H1 (cell line): Measurements from ENCODE around the gene VSNL1. TPM values are rescaled to one million over a fixed set of nuclear protein-coding genes. Genes with fewer than 3 reads are reported as not detected.

Experiments used
- RBBP5 ChIP-seq: IDR thresholded peaks from 2 replicates; pipeline ENCODE4 v1.7.1; 2012; ENCODE audit warnings: low read depth, mild to moderate bottlenecking, inconsistent platforms, low read length, moderate library complexity, borderline replicate concordance
- SUZ12 ChIP-seq: fragments of 200-600 bp; sonication (generic); IDR thresholded peaks from 2 replicates; pipeline ENCODE4 v1.6.1; 2012; ENCODE audit warnings: mild to moderate bottlenecking, inconsistent platforms, low read length, moderate library complexity, mixed read lengths
- polyA plus RNA-seq, 7 experiments: library from polyadenylated mRNA; depleted of rRNA in 3 of 7; stranded (reverse) in 5 of 7; unstranded in 2 of 7; fragments of >200 nt in 5 of 7; fragments of 200-250 nt in 2 of 7; gene quantifications; 1 replicate in 5 of 7; 2 replicates in 1 of 7; 4 replicates in 1 of 7; pipeline versions ENCODE4 v1.2.1 to v1.2.3, GENCODE V29; 2011 to 2013; ENCODE audit warnings: missing spikeins in 2 of 7, mixed read lengths in 2 of 7
- total RNA-seq: library from RNA; stranded (reverse); fragmentation: NEBNext Ultra II Directional; extraction: Animal tissue kit (Norgen Biotek cat#: 25700); gene quantifications from 2 replicates; pipeline ENCODE4 v1.2.1, GENCODE V29; 2021
- TF ChIP-seq, protein P1 (sequence below): fragments of 300-600 bp; sonication (generic); IDR thresholded peaks from 2 replicates; pipeline ENCODE4 v1.7.1; 2012; ENCODE audit warnings: low read length, moderate library complexity, mild to moderate bottlenecking, inconsistent platforms; ENCODE audit not compliant: insufficient replicate concordance

VSNL1 gene
- total and polyA plus RNA-seq, 2 of the 8 experiments (the other 6 are each of a cell fraction or from before 2014, with no cell fraction given), result 49.4 to 108 TPM

DNA sequence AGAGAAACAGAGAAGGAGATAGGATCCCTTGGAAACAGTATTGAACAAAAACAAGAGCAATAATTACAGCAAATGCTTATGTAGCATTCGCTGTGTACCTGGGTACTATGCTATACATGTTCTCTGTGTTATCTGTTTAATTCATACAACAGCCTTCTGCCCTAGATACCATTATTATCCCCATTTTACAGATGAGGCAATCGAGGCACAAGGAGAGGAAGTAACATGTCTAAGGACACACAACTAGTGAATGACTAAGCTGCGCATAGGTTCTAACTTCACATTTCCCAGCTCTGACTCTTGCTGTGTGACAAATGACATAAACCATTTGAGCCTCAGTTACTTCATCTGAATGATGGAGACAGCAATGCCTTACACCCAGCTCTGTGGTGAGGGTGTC is 70.5 kb downstream of the VSNL1 start (continued):
- TF ChIP-seq RBBP5 (no peak), SUZ12 (no peak)
- TF ChIP-seq, protein P1, sequence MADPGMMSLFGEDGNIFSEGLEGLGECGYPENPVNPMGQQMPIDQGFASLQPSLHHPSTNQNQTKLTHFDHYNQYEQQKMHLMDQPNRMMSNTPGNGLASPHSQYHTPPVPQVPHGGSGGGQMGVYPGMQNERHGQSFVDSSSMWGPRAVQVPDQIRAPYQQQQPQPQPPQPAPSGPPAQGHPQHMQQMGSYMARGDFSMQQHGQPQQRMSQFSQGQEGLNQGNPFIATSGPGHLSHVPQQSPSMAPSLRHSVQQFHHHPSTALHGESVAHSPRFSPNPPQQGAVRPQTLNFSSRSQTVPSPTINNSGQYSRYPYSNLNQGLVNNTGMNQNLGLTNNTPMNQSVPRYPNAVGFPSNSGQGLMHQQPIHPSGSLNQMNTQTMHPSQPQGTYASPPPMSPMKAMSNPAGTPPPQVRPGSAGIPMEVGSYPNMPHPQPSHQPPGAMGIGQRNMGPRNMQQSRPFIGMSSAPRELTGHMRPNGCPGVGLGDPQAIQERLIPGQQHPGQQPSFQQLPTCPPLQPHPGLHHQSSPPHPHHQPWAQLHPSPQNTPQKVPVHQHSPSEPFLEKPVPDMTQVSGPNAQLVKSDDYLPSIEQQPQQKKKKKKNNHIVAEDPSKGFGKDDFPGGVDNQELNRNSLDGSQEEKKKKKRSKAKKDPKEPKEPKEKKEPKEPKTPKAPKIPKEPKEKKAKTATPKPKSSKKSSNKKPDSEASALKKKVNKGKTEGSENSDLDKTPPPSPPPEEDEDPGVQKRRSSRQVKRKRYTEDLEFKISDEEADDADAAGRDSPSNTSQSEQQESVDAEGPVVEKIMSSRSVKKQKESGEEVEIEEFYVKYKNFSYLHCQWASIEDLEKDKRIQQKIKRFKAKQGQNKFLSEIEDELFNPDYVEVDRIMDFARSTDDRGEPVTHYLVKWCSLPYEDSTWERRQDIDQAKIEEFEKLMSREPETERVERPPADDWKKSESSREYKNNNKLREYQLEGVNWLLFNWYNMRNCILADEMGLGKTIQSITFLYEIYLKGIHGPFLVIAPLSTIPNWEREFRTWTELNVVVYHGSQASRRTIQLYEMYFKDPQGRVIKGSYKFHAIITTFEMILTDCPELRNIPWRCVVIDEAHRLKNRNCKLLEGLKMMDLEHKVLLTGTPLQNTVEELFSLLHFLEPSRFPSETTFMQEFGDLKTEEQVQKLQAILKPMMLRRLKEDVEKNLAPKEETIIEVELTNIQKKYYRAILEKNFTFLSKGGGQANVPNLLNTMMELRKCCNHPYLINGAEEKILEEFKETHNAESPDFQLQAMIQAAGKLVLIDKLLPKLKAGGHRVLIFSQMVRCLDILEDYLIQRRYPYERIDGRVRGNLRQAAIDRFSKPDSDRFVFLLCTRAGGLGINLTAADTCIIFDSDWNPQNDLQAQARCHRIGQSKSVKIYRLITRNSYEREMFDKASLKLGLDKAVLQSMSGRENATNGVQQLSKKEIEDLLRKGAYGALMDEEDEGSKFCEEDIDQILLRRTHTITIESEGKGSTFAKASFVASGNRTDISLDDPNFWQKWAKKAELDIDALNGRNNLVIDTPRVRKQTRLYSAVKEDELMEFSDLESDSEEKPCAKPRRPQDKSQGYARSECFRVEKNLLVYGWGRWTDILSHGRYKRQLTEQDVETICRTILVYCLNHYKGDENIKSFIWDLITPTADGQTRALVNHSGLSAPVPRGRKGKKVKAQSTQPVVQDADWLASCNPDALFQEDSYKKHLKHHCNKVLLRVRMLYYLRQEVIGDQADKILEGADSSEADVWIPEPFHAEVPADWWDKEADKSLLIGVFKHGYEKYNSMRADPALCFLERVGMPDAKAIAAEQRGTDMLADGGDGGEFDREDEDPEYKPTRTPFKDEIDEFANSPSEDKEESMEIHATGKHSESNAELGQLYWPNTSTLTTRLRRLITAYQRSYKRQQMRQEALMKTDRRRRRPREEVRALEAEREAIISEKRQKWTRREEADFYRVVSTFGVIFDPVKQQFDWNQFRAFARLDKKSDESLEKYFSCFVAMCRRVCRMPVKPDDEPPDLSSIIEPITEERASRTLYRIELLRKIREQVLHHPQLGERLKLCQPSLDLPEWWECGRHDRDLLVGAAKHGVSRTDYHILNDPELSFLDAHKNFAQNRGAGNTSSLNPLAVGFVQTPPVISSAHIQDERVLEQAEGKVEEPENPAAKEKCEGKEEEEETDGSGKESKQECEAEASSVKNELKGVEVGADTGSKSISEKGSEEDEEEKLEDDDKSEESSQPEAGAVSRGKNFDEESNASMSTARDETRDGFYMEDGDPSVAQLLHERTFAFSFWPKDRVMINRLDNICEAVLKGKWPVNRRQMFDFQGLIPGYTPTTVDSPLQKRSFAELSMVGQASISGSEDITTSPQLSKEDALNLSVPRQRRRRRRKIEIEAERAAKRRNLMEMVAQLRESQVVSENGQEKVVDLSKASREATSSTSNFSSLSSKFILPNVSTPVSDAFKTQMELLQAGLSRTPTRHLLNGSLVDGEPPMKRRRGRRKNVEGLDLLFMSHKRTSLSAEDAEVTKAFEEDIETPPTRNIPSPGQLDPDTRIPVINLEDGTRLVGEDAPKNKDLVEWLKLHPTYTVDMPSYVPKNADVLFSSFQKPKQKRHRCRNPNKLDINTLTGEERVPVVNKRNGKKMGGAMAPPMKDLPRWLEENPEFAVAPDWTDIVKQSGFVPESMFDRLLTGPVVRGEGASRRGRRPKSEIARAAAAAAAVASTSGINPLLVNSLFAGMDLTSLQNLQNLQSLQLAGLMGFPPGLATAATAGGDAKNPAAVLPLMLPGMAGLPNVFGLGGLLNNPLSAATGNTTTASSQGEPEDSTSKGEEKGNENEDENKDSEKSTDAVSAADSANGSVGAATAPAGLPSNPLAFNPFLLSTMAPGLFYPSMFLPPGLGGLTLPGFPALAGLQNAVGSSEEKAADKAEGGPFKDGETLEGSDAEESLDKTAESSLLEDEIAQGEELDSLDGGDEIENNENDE, result no peak
